Stimulated activated CD8-positive, alpha-beta memory T cell treated with anti-CD3 and anti-CD28 coated beads, Interleukin-15, amount 100 ng/mL, for 48 hours (primary cell): Measurements from ENCODE around the gene DOCK4.
"Not testable (repeated sequence)": the region's sequence is repeated elsewhere in the genome, so short reads cannot be mapped to it uniquely, and the experiment has no call there.

Experiments used
- DNase-seq, 2 donors: peaks; one replicate each; pipeline ENCODE4 v3.0.0-alpha.2; 2020; ENCODE audit warnings: low read depth in 2 of 2

The DOCK4 gene

GRCh38 chr7:111908673-111909072 is 297.5 kb downstream of the DOCK4 start:
- DNase-seq: not testable (repeated sequence)

GRCh38 chr7:111903797-111904196 is 302.4 kb downstream of the DOCK4 start:
- DNase-seq: no peak

- DNase-seq: no peak
Measured at GRCh38 chr7:111903016-111903415, 303.2 kb downstream of the DOCK4 start.

DNA sequence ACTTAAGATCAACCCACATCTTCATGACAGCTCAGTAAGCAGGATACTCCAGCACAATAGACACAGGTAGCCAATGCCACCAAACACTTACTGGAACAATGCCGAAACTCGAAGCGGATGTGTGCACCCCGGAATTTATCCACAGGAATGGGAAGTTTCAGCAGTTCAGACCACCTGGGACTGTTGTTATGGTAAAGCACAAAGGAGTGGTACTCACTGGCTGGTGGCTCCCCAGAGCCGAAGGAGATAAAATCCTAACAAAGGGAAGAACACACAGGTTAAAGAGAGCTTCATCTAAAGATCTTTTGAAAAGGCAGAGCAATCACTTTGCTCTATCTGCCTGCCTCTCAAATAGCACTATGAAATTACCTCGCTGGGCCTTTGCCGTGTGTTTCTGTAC is 305.9 kb downstream of the DOCK4 start:
- no peak for DNase-seq

GRCh38 chr7:111895049-111895448 is 311.1 kb downstream of the DOCK4 start:
- no peak for DNase-seq

DNA sequence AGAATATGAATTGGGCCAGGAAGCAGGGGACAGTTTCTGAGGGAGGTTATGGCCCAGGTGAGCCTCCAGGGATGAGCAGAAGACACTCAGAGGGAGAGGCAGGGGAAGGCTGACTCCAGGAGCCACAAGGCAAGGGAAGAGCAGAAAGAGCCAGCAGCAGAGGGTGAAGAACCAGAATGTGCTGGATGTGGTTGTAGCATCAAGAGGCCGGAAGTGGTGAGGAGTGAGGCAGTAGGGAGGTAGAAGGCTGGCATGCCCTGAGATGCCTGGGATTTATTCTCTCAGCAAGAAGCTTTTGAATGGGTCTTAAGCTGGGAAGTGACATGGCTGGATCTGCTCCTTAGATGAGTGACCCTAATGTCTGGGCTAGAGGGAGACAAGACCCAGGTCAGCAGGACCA is 311.7 kb downstream of the DOCK4 start:
- DNase-seq: no peak

DNA sequence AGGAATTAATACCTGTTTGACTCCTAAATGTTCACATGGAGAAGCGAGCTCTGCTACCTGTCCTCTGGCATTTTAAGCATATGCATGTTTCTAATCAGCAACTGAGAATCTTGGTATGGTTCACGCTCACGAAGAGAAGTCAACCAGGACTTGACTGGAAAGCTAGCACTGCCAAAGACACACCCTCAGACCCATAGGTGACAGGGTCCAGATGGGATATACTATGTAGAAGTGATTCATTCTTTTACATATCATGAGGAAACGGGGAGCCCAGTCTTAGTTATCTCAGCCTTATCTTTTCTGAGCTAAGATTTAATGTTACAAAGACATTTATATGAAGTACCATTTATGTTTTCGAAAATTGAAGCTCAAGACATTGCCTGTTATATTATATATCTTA is 313.0 kb downstream of the DOCK4 start:
- DNase-seq: no peak

DNA sequence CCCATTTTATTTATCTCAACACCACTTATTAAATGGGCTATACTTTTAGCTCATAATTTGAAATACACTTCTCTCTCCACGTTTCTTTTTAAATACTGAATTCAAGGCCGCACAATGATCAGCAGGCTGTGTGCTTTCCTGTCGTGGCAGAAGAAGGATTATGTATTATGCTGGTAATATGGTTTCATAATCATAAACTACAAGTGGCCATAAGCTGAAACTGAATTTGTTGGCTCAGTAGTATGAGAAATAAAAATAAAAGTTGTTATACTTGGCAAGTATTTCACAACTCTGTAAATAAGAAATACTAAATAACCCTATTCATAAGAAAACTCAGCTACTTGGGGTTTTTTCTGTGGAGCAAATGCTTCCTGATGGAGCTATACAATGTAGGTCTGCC is 313.6 kb downstream of the DOCK4 start:
- no peak for DNase-seq

DNA sequence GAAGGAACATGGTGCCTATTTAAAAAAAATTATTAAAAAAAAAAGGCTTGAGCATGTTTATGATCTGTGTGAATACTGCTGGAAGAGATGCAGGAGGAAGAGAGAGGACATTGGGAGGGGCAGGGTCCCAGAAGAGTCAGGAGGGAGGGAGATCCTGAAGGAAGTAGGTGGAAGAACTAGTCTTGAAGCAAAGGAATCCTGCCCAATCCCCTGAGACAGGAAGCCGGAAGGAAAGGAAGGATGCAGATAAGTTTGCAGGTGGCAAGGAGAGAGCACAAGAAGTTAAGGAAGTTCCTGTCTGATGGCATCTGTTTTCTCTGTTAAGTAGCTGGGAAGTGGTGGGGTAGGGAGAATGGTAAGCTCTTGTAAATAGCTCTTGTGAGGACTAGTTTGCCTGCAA is 318.5 kb downstream of the DOCK4 start:
- DNase-seq: no peak

DNA sequence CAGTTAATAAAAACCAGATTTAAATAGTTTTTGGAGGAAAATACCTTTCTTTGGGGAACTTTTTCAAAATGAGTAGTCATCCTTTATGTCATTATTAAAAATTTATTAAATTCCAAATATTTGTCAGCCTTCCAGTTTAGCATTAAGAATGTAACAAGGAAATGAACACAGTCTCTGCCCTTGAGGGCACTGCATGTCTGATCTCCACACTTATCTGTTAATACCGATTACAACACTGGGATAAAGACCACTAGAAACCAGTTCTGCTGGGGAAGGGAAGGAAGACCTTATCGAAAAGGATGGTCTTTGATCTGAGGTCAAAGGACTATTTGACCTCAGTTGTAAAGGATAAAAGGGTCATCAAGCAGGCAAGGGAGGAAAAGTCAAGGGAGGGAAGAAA is 320.0 kb downstream of the DOCK4 start:
- DNase-seq: no peak

DNA sequence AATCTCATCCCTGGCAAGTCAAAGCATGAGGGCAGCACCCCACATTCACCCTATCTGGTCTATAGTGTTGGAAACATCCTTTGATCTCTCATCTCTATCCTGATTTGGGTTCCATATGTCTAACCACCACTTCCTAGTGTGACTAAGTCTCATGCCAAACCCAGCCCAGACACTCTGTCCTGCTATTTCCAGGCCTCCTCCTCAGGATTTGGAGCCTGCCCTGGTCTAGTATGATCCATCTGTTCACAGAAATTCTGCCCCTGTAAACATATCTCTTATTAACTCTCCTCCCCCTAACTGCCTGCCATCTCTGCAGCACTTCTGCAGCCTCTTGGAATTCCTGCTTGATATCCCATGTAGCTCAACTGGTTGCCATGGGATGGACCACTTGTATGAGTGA is 323.0 kb downstream of the DOCK4 start:
- DNase-seq: no peak

DNA sequence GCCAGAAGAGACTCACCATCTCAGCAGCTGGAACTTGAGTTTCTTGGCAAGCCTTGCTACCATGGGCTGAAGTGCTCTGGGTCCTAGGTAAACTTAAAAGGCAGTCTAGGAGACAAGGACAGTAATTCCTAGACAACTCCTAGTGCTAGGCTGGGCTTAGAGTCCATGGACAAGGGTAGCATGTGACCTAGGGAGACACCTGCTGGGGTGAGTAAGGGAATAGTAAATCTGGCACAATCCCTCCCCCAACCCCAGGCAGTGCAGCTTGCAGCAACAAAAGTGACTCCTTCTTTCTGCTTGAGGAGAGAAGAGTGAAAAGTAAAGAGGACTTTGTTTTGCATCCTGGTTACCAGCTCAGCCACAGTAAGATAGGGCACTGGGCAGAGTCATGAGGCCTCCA is 327.4 kb downstream of the DOCK4 start:
- DNase-seq: no peak

- DNase-seq: no peak
Measured at GRCh38 chr7:111877931-111878330, 328.3 kb downstream of the DOCK4 start.

DNA sequence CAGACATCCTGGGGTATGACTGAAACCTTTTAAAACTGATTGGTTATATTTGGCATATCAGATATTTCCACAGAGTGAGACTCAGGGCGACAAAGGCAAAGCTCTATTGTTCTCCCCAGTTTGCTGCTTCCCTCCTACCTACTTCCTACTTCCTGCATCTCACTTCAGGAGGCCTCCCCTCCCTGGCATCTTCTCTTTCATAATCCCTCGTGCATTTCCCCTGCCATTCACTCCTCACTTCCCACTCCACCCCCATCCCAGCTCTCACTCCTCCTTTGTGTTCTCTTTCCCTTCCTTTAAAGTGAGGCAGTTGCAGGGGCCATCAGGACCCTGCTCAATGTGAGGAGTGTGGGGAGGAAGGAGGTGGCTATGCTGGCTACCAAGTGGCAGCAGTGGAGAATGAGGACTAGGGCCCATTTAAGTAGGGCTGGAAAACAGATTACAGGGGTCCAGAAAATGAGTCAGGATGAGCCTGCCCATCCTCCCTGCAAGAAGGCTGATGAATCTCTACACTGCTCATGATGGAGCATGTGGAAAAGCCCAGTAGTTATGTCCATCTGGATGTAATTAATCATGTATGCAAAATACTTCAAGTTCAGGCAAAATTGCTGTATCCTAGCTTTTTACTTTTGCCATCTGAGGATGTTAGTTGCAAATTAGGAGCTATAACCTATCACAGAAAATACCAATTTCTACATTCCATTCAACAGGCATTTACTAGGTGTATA is 332.1 kb downstream of the DOCK4 start:
- no peak for DNase-seq

DNA sequence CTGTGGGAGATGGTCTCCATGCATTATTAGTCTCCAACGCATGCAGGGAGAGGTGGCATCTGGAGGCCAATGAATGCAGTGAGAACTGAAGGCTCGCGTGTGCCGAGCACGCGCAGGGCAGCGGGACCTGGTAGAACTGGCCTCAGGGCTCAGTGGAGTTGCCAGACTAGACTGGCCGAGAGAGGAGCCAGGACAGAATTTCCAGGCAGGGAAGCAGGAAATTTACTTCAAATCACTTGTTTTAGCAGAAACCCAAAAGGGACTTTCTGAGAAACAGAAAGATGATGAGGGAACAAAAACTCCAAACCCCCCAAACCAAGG is 332.9 kb downstream of the DOCK4 start:
- no peak for DNase-seq

DNA sequence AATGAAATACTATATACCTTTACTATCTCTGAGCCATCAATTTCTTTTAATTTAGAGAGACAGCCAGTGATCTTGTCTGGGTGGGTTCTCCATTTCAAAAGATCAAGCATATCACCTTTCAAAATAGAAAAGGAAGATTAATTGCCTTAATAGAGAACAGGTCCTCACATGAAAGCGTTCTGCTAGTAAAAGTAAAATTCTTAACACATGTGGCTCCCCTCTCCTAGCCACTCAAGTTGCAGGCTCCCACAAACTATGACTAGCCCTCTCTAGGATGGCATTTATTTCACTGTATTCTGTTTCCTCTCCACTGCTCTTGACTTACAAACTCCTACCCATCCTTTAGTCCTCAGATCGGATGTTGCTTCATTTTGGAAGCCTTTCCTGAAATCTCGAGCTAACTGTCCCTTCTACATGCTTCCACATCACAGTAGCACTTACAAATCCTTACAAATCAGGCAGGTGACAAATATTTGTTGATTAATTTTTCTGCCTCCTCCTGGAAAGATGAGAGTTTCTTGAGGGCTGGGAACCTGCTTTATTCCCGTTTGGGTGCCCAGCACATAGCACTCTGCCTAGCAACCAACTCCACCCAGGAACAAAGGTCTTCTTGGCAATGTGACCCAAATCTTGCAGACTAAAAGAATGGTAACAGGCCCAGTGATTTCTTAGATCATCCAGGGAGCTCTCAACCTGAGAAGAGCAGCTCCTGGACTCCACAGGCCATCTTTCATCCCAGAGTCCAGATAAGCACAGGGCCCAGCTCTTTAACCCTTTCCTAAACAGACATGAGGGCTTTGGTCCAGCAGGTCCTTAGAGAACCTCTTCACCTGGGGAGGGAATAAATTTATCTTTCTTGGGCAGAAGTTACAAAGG is 333.5 kb downstream of the DOCK4 start:
- DNase-seq: no peak

GRCh38 chr7:111871283-111871682 is 334.9 kb downstream of the DOCK4 start:
- DNase-seq: no peak

GRCh38 chr7:111869280-111869679 is 336.9 kb downstream of the DOCK4 start:
- DNase-seq: no peak

GRCh38 chr7:111867348-111867931 is 338.8 kb downstream of the DOCK4 start:
- no peak for DNase-seq

DNA sequence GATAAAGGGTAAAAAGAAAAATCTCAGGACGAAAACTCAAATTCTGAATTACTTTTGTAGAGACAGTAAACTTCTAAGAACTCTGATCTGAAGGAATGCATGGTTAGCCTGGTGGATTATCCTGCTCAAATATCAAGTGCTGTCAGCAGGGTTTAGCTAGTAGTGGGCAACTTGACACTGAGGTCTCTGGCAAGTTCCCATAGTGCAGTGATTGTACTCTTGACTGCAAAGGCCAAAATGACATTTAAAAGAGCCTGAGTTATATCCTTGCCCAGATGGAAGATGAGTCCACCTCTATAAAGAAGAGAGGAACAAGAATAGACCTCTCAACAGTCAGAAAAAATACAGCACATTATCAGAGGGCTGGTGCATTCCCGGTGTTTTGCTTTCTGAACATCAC is 339.4 kb downstream of the DOCK4 start:
- no peak for DNase-seq

- DNase-seq: no peak
Measured at GRCh38 chr7:111865430-111865829, 340.8 kb downstream of the DOCK4 start.

- no peak for DNase-seq
Measured at GRCh38 chr7:111864291-111864976, 341.8 kb downstream of the DOCK4 start.
